Measurements from ENCODE around the gene E2F8. TPM values are rescaled to one million over a fixed set of nuclear protein-coding genes. Genes with fewer than 3 reads are reported as not detected.

E2F8 gene
- total RNA-seq, 4 donors from 2014 or later: 0.57 to 4.8 (median 1.4) TPM

DNA sequence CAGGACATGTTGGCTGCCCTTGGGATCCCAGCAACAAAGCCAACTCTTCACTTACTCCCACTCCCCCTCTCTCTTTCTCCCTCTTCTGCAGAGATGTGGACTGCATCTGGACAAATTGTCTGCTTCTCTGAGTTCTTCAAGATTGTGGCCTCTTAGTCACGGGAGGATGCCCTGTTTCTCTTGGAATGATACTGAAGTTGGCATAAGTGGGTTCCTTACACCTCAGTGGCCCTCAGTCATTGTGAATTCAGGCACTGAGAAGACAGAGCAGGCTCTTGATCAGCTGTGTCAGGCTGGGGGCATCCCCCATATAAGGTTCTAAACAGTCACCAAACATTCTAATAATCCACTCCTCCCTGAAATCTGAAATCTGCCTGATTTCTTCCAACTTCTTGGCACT is 6.1 kb upstream of the E2F8 start:
- 92 to 100% methylated on average over 1 of the region's 1 CpG for WGBS, 2 donors
- no peak for DNase-seq (ENCODE audit: low spot score in 2 of 2)
- H3K4me3 ChIP-seq (ENCODE audit: low read depth, poor library complexity, severe bottlenecking): no peak overlapping the region
- intact Hi-C loops (cut with DNase I; ENCODE audit: low total_unique reads): no loop called here
- TF ChIP-seq, protein P1, sequence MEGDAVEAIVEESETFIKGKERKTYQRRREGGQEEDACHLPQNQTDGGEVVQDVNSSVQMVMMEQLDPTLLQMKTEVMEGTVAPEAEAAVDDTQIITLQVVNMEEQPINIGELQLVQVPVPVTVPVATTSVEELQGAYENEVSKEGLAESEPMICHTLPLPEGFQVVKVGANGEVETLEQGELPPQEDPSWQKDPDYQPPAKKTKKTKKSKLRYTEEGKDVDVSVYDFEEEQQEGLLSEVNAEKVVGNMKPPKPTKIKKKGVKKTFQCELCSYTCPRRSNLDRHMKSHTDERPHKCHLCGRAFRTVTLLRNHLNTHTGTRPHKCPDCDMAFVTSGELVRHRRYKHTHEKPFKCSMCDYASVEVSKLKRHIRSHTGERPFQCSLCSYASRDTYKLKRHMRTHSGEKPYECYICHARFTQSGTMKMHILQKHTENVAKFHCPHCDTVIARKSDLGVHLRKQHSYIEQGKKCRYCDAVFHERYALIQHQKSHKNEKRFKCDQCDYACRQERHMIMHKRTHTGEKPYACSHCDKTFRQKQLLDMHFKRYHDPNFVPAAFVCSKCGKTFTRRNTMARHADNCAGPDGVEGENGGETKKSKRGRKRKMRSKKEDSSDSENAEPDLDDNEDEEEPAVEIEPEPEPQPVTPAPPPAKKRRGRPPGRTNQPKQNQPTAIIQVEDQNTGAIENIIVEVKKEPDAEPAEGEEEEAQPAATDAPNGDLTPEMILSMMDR (IDR thresholded peaks at IDR 0.05): no peak
- no peak for TF ChIP-seq POLR2A (IDR thresholded peaks at IDR 0.05)

DNA sequence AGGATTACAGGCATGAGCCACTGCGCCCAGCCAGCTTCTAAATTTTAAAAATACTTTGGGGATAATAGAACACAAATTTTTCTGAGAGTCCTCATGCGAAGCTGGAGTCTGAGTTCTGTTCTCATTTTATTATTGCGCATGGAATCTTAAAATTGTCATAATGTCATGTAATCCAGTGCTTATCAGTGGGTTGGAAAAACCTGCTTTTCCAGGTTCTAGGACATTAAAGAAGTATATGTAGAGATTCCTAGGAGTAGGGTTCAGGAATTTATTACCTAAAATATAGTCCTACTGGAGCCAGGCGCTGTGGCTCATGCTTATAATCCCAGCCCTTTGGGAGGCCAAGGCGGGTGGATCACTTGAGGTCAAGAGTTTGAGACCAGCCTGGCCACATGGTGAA is 4.6 kb upstream of the E2F8 start:
- no peak overlapping the region for H3K4me3 ChIP-seq (ENCODE audit: low read depth, poor library complexity, severe bottlenecking)
- no peak for DNase-seq (ENCODE audit: low spot score in 2 of 2)
- WGBS, 2 donors: 67 to 91% methylated on average over 5 of the region's 5 CpGs
- intact Hi-C loops (cut with DNase I; ENCODE audit: low total_unique reads): no loop called here
- TF ChIP-seq POLR2A (IDR thresholded peaks at IDR 0.05): no peak
- TF ChIP-seq, protein P1 (IDR thresholded peaks at IDR 0.05): no peak

DNA sequence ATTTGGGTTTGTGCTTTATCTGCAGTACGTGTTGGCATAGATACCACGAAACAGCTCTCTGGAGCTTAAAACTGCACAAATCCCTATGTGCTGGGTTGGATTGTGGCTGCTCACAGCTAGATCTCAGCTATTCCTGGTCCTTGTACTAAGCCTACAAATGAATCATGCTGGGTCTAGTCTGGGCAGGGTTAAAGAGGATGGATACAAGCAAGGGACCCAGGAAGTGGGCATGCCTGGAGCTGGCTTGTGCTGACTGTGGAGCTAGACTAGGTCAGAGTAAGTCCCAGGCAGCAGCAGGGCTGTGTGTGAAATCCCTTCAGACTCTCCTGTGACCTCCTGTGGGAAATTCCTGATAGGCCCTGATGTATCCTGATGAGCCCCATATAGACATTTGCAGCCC is 3.9 kb upstream of the E2F8 start:
- 40 to 66% methylated on average over 2 of the region's 2 CpGs for WGBS, 2 donors
- intact Hi-C loops (cut with DNase I; ENCODE audit: low total_unique reads): no loop called here
- TF ChIP-seq POLR2A (IDR thresholded peaks at IDR 0.05): no peak
- TF ChIP-seq, protein P1 (IDR thresholded peaks at IDR 0.05): no peak
- DNase-seq (ENCODE audit: low spot score in 2 of 2): no peak
- no peak overlapping the region for H3K4me3 ChIP-seq (ENCODE audit: low read depth, poor library complexity, severe bottlenecking)

DNA sequence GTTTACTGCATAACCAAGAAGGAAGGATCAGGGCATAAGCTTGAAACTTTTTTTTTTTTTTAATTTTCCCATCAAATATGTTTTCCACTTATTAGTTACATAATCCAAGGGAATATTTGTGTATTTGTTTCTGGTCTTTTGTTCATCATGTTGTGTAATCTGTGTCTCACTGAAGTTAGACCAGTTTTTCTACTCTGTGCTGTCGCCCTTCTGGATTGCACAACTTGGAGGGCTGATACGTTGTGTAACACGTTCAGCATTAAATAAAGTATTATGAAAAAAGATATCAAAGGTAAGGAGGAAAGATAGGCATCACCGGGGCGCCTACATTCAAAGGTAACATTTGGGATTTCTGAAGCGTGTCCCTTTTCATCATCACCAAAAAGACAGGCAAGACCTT is 3.3 kb upstream of the E2F8 start:
- DNase-seq (ENCODE audit: low spot score in 2 of 2): peak in 1 of 2 donors; percentile 59
- WGBS, 2 donors: 37 to 39% methylated on average over 6 of the region's 6 CpGs

DNA sequence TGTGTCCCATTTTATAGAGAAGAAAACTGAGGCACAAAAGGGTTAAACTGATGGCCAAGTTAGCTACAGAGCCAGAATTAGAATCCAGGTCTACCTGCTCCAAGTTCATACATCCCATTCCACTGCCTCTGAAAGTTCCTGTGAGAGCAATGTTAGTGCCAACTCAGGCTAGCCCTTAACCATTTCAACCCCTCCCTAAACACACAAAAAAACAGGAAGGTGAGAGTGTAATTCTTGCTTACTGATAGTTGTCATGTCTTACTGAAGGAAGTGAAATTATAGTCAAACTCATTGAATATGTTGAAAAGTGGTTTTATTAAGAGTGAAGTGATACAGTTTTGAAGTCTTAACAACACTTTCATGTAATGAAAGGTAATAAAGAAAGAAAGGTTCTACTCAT is 2.9 kb upstream of the E2F8 start:
- TF ChIP-seq POLR2A (IDR thresholded peaks at IDR 0.05): no peak
- TF ChIP-seq, protein P1 (IDR thresholded peaks at IDR 0.05): no peak
- DNase-seq (ENCODE audit: low spot score in 2 of 2): no peak
- intact Hi-C loops (cut with DNase I; ENCODE audit: low total_unique reads): no loop called here
- no peak overlapping the region for H3K4me3 ChIP-seq (ENCODE audit: low read depth, poor library complexity, severe bottlenecking)

More for the DNA sequence above, 3.3 kb upstream of the E2F8 start:
- intact Hi-C loops (cut with DNase I; ENCODE audit: low total_unique reads): no loop called here
- H3K4me3 ChIP-seq (ENCODE audit: low read depth, poor library complexity, severe bottlenecking): no peak overlapping the region
- TF ChIP-seq POLR2A (IDR thresholded peaks at IDR 0.05): no peak
- TF ChIP-seq, protein P1 (IDR thresholded peaks at IDR 0.05): no peak

DNA sequence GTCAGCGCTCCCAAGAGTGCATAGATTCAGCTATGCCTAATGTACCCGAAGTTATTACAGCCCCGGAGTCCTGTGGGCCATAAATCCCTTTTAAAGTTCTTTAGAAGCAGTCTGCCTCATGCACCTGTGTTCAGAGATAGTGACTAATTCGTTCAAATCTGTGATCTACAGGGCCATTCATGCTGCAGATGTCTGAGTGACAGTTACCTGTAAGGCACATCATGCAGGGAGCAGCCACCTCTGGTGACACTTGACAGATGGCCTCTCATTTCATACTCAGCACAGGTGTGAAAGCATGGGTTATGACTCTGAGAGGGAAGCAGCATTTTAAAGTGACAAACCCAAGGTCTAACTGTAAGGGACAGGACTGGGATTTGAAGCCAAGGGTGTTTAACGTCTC is 2.4 kb upstream of the E2F8 start:
- TF ChIP-seq POLR2A (IDR thresholded peaks at IDR 0.05): no peak
- TF ChIP-seq, protein P1 (IDR thresholded peaks at IDR 0.05): no peak
- no peak for DNase-seq (ENCODE audit: low spot score in 2 of 2)
- 57 to 72% methylated on average over 5 of the region's 5 CpGs for WGBS, 2 donors
- H3K4me3 ChIP-seq (ENCODE audit: low read depth, poor library complexity, severe bottlenecking): no peak overlapping the region
- intact Hi-C loops (cut with DNase I; ENCODE audit: low total_unique reads): no loop called here
